Esophagus muscularis mucosa (tissue), 4 donors: ENCODE results near the gene USP46. TPM values are rescaled to one million over a fixed set of nuclear protein-coding genes. Genes with fewer than 3 reads are reported as not detected.

Source experiments
- DNase-seq: peaks from one replicate; pipeline ENCODE4 v3.0.0-alpha.2; 2017; ENCODE audit errors: extremely low spot score
- H3K27ac ChIP-seq, 4 donors: fragments of 200-600 bp; sonication (generic); replicated peaks in 1 of 4; 1 replicate in 3 of 4; 2 replicates in 1 of 4; pipeline ENCODE4 v1.5.1; 2016 to 2019; ENCODE audit warnings: mild to moderate bottlenecking in 1 of 4
- H3K27me3 ChIP-seq, 4 donors: fragments of 200-600 bp; sonication (generic); one replicate each; pipeline versions ENCODE4 v1.5.1 to v1.6.0; 2016 to 2019
- H3K36me3 ChIP-seq, 4 donors: fragments of 200-600 bp; sonication (generic); one replicate each; pipeline ENCODE4 v1.5.1; 2016 to 2019
- H3K4me1 ChIP-seq, 4 donors: fragments of 200-600 bp; sonication (generic); one replicate each; pipeline ENCODE4 v1.5.1; 2016 to 2019
- H3K4me3 ChIP-seq, 4 donors: fragments of 200-600 bp; sonication (generic); 1 replicate in 2 of 4; 2 replicates in 2 of 4; pipeline ENCODE4 v1.5.1; 2016 to 2019; ENCODE audit warnings: mild to moderate bottlenecking in 4 of 4, moderate library complexity in 1 of 4
- H3K9me3 ChIP-seq, 4 donors: fragments of 200-600 bp; sonication (generic); 1 replicate in 3 of 4; 2 replicates in 1 of 4; pipeline ENCODE4 v1.5.1; 2016 to 2019
- EP300 ChIP-seq: sonication (generic); formaldehyde crosslinking; IDR thresholded peaks from one replicate; pipeline ENCODE4 v1.6.1; 2017; ENCODE audit warnings: antibody characterized with exemption
- POLR2A ChIP-seq: fragments of 450-650 bp; IDR thresholded peaks from one replicate; pipeline ENCODE4 v1.6.1; 2017; ENCODE audit warnings: antibody characterized with exemption, moderate library complexity, mild to moderate bottlenecking, low read depth
- POLR2AphosphoS5 ChIP-seq, 2 donors: sonication (generic); formaldehyde crosslinking; IDR thresholded peaks; one replicate each; pipeline ENCODE4 v1.6.1; 2017; ENCODE audit warnings: antibody characterized with exemption in 2 of 2
- WGBS: methylation state at CpG from one replicate; pipeline ENCODE4 v1.1.5; 2018; 5-methylcytosine and 5-hydroxymethylcytosine counted together
- intact Hi-C: fragments of 100-400 bp; cut with DNase I; formaldehyde crosslinking; loops from one replicate; pipeline ENCODE4 v1.15.1; 2023
- total RNA-seq, 4 donors: library from RNA; depleted of rRNA; stranded (reverse); fragments of >200 nt; gene quantifications; one replicate each; pipeline versions ENCODE4 v1.1.0 to v1.2.1, GENCODE V29; 2016
- TF ChIP-seq, protein P1 (sequence below), 3 experiments: fragments of 200-600 bp in 2 of 3; fragments of 450-650 bp in 1 of 3; sonication (generic) in 2 of 3; IDR thresholded peaks; one replicate each; pipeline ENCODE4 v1.5.1; 2017 to 2019; ENCODE audit warnings: antibody characterized with exemption in 3 of 3, mild to moderate bottlenecking in 2 of 3, moderate library complexity in 1 of 3

Gene USP46
- total RNA-seq, 4 donors from 2014 or later, result 6.6 to 9.3 (median 7.8) TPM

DNA sequence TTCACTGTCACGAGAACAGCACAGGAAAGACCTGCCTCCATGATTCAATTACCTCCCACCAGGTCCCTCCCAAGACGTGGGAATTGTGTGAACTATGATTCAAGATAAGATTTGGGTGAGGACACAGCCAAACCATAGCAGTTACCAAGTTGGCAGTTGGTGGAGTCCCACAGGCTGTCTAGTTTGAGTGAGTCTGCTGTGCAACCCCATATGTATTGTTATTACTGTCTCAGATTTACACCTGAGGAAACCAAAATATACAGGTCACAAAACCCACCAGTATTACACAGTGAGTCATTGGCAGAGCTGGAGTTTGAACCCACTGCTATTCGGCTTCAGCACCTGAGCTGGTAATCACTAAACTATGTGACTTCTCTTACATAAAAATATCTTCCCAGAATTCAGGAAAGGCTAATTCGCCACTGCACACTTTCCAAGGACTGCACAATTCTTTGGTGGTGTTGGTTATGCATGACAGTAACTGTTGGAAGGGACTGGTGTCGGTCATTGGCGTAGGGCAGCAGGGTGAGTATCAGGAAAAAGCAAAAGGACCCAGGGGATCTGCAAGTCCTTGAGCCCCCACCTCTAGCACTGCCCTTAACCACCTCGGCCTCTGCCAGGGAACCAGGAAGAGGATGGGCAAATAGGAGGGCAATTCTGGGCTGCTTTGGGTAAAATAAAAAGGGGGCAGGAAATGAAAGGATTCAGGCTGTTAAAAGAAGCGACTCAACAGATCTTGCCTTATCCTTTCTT is 110.1 kb downstream of the USP46 start:
- no peaks in the 10 kb centered on the region for H3K36me3 ChIP-seq
- peak; percentile 60 for DNase-seq
- TF ChIP-seq POLR2A, result no peak
- TF ChIP-seq EP300, result no peak
- TF ChIP-seq, protein P1, sequence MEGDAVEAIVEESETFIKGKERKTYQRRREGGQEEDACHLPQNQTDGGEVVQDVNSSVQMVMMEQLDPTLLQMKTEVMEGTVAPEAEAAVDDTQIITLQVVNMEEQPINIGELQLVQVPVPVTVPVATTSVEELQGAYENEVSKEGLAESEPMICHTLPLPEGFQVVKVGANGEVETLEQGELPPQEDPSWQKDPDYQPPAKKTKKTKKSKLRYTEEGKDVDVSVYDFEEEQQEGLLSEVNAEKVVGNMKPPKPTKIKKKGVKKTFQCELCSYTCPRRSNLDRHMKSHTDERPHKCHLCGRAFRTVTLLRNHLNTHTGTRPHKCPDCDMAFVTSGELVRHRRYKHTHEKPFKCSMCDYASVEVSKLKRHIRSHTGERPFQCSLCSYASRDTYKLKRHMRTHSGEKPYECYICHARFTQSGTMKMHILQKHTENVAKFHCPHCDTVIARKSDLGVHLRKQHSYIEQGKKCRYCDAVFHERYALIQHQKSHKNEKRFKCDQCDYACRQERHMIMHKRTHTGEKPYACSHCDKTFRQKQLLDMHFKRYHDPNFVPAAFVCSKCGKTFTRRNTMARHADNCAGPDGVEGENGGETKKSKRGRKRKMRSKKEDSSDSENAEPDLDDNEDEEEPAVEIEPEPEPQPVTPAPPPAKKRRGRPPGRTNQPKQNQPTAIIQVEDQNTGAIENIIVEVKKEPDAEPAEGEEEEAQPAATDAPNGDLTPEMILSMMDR (IDR thresholded peaks at IDR 0.05), result no peak
- no peak for TF ChIP-seq POLR2AphosphoS5 (IDR thresholded peaks at IDR 0.05)
- no peak overlapping the region for H3K4me3 ChIP-seq
- no peaks in the 10 kb centered on the region for H3K27me3 ChIP-seq
- no peaks in the 10 kb centered on the region for H3K9me3 ChIP-seq
- 86% methylated on average over 8 of the region's 8 CpGs for WGBS
- intact Hi-C loops, result no loop called here
- peaks cover 0 to 3% (median 0%) of the 10 kb centered on the region in 4 donors for H3K4me1 ChIP-seq
- H3K27ac ChIP-seq, result no peak overlapping the region

DNA sequence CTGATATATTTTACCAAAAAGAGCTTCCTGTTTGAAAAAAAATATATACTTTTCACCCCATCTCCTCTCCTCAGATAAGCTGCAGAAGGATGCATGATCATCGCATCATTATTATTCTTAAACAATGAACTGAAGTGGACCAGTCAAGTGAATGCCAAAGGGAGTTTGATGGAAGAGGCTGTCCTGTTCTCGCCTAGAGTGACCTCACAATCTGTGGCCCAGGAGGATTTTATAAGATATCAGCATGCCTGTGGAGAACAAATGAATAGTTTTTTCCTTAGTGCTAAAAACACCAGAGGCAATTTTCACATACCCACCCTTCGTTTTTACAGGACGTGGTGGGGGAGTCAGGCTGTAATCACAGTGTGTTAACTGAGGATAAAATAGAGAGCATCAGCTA is 112.7 kb downstream of the USP46 start:
- no peak overlapping the region for H3K27ac ChIP-seq
- peaks cover 0 to 3% (median 0%) of the 10 kb centered on the region in 4 donors for H3K4me1 ChIP-seq
- TF ChIP-seq EP300 (no peak), POLR2A (no peak), POLR2AphosphoS5 (IDR thresholded peaks at IDR 0.05) (no peak)
- H3K36me3 ChIP-seq, result no peaks in the 10 kb centered on the region
- intact Hi-C loops, result no loop called here
- peak; percentile 47 for DNase-seq
- H3K27me3 ChIP-seq, result no peaks in the 10 kb centered on the region
- 85% methylated on average over 4 of the region's 4 CpGs for WGBS
- H3K4me3 ChIP-seq, result no peak overlapping the region
- no peaks in the 10 kb centered on the region for H3K9me3 ChIP-seq

DNA sequence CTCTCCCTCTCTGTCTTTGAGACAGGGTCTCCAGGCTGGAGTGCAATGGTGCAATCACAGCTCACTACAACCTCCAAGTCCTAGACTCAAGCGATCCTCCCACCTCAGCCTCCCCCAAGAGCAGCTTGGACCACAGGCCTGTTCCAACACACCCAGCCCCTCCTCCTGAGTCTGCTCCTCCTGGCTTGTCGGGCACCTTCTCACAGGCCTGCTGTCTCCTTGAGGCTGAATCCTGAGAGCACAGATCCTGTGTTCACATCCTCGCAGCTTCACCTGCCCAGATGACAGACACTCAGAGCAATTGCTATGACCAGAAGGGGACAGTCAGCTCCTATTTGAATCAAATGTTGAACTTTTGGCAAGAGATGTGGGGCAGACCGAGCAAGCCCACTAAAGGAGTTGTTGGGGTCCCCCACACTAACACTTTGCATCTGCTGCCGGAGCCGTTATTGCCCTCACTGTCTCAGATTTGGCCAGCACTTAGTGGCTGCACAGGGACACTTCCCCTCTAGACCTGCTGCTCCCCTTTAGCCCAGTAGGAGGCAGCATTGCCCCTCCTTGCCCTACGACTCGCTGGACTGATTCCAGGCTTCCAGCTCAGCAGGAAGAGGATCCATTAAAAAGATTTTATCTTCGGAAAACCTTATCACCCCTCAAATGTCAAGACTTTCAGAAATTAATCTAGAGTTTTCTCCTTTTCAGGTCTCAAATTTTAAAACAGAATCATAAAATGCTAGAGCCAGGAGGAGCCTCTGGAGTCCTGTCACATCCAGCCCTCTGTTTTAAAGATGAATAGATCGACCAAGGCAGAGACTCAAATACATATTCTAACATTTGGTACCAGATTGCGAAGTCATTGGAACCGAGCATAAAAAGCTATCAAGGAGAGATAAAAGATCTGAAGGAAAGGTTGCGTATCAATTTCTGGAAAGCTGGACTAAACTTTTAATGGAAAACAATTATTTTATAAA is 113.7 kb downstream of the USP46 start:
- Histone ChIP-seq H3K4me3 (no peak overlapping the region), H3K36me3 (no peaks in the 10 kb centered on the region), H3K4me1 (peaks cover 0 to 3% (median 0%) of the 10 kb centered on the region in 4 donors), H3K27me3 (no peaks in the 10 kb centered on the region), H3K27ac (no peak overlapping the region), H3K9me3 (no peaks in the 10 kb centered on the region)
- peak; percentile 91 for DNase-seq
- TF ChIP-seq POLR2A, result no peak
- TF ChIP-seq POLR2AphosphoS5 (IDR thresholded peaks at IDR 0.05), result peak; percentile 39 to 65
- TF ChIP-seq, protein P1 (IDR thresholded peaks at IDR 0.05), result peak; percentile 79 to 95 (median 80)
- TF ChIP-seq EP300, result no peak
- 44% methylated on average over 12 of the region's 13 CpGs for WGBS
- intact Hi-C loops, result loop anchor here (2.0 kb wide), 1 partner anchor 437 kb away; no protein-coding TSS in a partner anchor

Other genes with a start within 250 kb of the USP46 start
- under 1 TPM in 3 of 4 donors, not detected in 1; 0.11 to 0.19 (median 0.17) TPM for gene ERVMER34-1, start 92.1 kb upstream of the USP46 start, total RNA-seq
- 1 to 10 TPM in 3 of 4 donors, under 1 TPM in 1; 0.83 to 2.3 (median 1.3) TPM for gene RASL11B, start 203.0 kb upstream of the USP46 start, total RNA-seq